Mucosa of rectum (tissue), 2 donors: ENCODE measurements around the gene GRIA1.

Source experiments
- H3K27ac ChIP-seq, 2 donors: one replicate each; pipeline ENCODE4 v1.7.0; 2013; ENCODE audit warnings: inconsistent platforms in 2 of 2, low read depth in 2 of 2, low read length in 2 of 2
- H3K27me3 ChIP-seq, 2 donors: one replicate each; pipeline ENCODE4 v1.7.0; 2013; ENCODE audit warnings: low read length in 2 of 2; ENCODE audit not compliant: control insufficient read depth in 2 of 2, insufficient read depth in 2 of 2
- H3K36me3 ChIP-seq, 2 donors: one replicate each; pipeline ENCODE4 v1.7.0; 2013; ENCODE audit warnings: low read length in 2 of 2; ENCODE audit not compliant: control insufficient read depth in 2 of 2, insufficient read depth in 2 of 2
- H3K4me1 ChIP-seq, 2 donors: one replicate each; pipeline ENCODE4 v1.7.0; 2013; ENCODE audit warnings: low read length in 2 of 2, mild to moderate bottlenecking in 1 of 2; ENCODE audit not compliant: control insufficient read depth in 2 of 2, insufficient read depth in 2 of 2
- H3K4me3 ChIP-seq, 2 donors: one replicate each; pipeline ENCODE4 v1.7.0; 2013; ENCODE audit warnings: low read length in 2 of 2
- H3K9ac ChIP-seq, 2 donors: one replicate each; pipeline ENCODE4 v1.7.0; 2013; ENCODE audit warnings: low read length in 2 of 2, low read depth in 1 of 2, mild to moderate bottlenecking in 1 of 2
- H3K9me3 ChIP-seq, 2 donors: one replicate each; pipeline ENCODE4 v1.7.0; 2013; ENCODE audit warnings: low read length in 2 of 2; ENCODE audit not compliant: control insufficient read depth in 2 of 2
- donor health status: healthy.
- donor health status: Normal muscosa, but diverticular disease.

GRIA1 gene

GRCh38 chr5:153779836-153780235 is 289.4 kb downstream of the GRIA1 start:
- Histone ChIP-seq H3K9ac (no peak overlapping the region), H3K27me3 (no peaks in the 10 kb centered on the region), H3K36me3 (no peaks in the 10 kb centered on the region), H3K4me1 (no peaks in the 10 kb centered on the region), H3K27ac (no peak overlapping the region), H3K4me3 (no peak overlapping the region), H3K9me3 (no peaks in the 10 kb centered on the region)

GRCh38 chr5:153780876-153781705 is 290.6 kb downstream of the GRIA1 start:
- Histone ChIP-seq H3K9ac (no peak overlapping the region), H3K4me3 (no peak overlapping the region), H3K27me3 (no peaks in the 10 kb centered on the region), H3K4me1 (no peaks in the 10 kb centered on the region), H3K36me3 (no peaks in the 10 kb centered on the region), H3K9me3 (no peaks in the 10 kb centered on the region), H3K27ac (no peak overlapping the region)

GRCh38 chr5:153782589-153783361 is 292.3 kb downstream of the GRIA1 start:
- H3K9ac ChIP-seq: no peak overlapping the region

GRCh38 chr5:153783362-153783658 is 292.8 kb downstream of the GRIA1 start:
- Histone ChIP-seq H3K36me3 (no peaks in the 10 kb centered on the region), H3K27me3 (no peaks in the 10 kb centered on the region), H3K9me3 (no peaks in the 10 kb centered on the region), H3K9ac (no peak overlapping the region), H3K4me1 (no peaks in the 10 kb centered on the region), H3K27ac (no peak overlapping the region), H3K4me3 (no peak overlapping the region)

More at GRCh38 chr5:153782589-153783361, 292.3 kb downstream of the GRIA1 start:
- Histone ChIP-seq H3K4me1 (no peaks in the 10 kb centered on the region), H3K27me3 (no peaks in the 10 kb centered on the region), H3K9me3 (no peaks in the 10 kb centered on the region), H3K27ac (no peak overlapping the region), H3K36me3 (no peaks in the 10 kb centered on the region), H3K4me3 (no peak overlapping the region)

- Histone ChIP-seq H3K4me3 (no peak overlapping the region), H3K9me3 (no peaks in the 10 kb centered on the region), H3K9ac (no peak overlapping the region), H3K27ac (no peak overlapping the region), H3K36me3 (no peaks in the 10 kb centered on the region), H3K4me1 (no peaks in the 10 kb centered on the region), H3K27me3 (no peaks in the 10 kb centered on the region)
These were observed 293.8 kb downstream of the GRIA1 start for GRCh38 chr5:153784277-153784676.

GRCh38 chr5:153791339-153791738 is 300.9 kb downstream of the GRIA1 start:
- Histone ChIP-seq H3K9ac (no peak overlapping the region), H3K27ac (no peak overlapping the region), H3K4me1 (no peaks in the 10 kb centered on the region), H3K4me3 (no peak overlapping the region), H3K27me3 (no peaks in the 10 kb centered on the region), H3K36me3 (no peaks in the 10 kb centered on the region), H3K9me3 (no peaks in the 10 kb centered on the region)

- no peaks in the 10 kb centered on the region for H3K9me3 ChIP-seq
- H3K36me3 ChIP-seq: no peaks in the 10 kb centered on the region
- H3K9ac ChIP-seq: no peak overlapping the region
- no peak overlapping the region for H3K27ac ChIP-seq
- H3K4me1 ChIP-seq: no peaks in the 10 kb centered on the region
- H3K4me3 ChIP-seq: no peak overlapping the region
- no peaks in the 10 kb centered on the region for H3K27me3 ChIP-seq
These were observed 301.8 kb downstream of the GRIA1 start for GRCh38 chr5:153792305-153792704.

- Histone ChIP-seq H3K27me3 (no peaks in the 10 kb centered on the region), H3K9me3 (no peaks in the 10 kb centered on the region), H3K36me3 (no peaks in the 10 kb centered on the region), H3K9ac (no peak overlapping the region), H3K4me3 (no peak overlapping the region), H3K27ac (no peak overlapping the region), H3K4me1 (no peaks in the 10 kb centered on the region)
These were observed 303.2 kb downstream of the GRIA1 start for GRCh38 chr5:153793699-153794098.

- Histone ChIP-seq H3K4me1 (no peaks in the 10 kb centered on the region), H3K36me3 (no peaks in the 10 kb centered on the region), H3K9me3 (no peaks in the 10 kb centered on the region), H3K4me3 (no peak overlapping the region), H3K9ac (no peak overlapping the region), H3K27me3 (no peaks in the 10 kb centered on the region), H3K27ac (no peak overlapping the region)
These were observed 303.9 kb downstream of the GRIA1 start for GRCh38 chr5:153794327-153794726.

GRCh38 chr5:153796527-153796926 is 306.1 kb downstream of the GRIA1 start:
- no peak overlapping the region for H3K9ac ChIP-seq
- H3K27ac ChIP-seq: no peak overlapping the region
- H3K4me3 ChIP-seq: no peak overlapping the region
- no peaks in the 10 kb centered on the region for H3K4me1 ChIP-seq
- H3K9me3 ChIP-seq: no peaks in the 10 kb centered on the region
- no peaks in the 10 kb centered on the region for H3K27me3 ChIP-seq
- H3K36me3 ChIP-seq: no peaks in the 10 kb centered on the region
